CD4-positive, alpha-beta T cell treated with Interleukin-12 subunit alpha and Interleukin-12 subunit beta, for 1 hour (primary cell): ENCODE measurements around the gene LMX1B.

Source experiments
- DNase-seq: peaks from one replicate; pipeline ENCODE4 v3.0.0-alpha.2; 2020

LMX1B gene

DNA sequence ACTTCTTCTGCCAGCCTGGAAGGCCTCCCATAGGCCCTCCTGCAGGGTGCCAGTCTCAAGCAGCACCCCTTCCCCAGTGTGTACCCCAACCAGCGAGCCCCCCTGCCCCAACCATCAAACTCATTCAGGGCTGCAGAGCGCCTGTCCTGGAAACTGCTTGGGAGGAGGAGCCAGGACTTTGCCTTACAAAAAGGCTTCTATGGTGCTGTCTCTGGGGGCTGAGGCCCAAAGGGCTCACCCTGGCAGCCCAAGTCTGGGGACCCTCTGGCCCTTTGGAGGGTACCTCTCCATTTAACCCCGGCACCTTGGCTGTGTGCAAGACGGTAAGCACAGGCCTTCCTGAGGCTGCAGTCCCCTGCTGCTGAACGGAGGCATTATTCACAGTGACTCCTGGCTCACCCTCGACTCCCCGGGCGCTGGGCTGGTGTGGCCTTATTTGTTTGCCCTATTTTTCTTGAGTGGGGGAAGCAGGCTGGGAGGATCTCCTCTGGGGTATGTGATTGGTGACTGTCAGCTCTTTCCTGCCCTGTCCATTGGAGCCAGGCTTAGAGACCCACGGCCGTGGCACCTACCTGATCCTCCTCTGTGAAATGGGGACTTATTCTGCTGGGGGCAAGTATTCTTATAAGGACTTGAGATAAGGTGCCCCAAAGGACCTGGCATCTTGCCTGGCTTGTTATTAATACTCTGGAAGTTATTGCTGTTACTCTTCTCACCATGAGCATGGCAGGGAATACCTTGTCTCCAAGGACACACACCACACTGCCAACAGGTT is 5.8 kb downstream of the LMX1B start:
- no peak for DNase-seq

DNA sequence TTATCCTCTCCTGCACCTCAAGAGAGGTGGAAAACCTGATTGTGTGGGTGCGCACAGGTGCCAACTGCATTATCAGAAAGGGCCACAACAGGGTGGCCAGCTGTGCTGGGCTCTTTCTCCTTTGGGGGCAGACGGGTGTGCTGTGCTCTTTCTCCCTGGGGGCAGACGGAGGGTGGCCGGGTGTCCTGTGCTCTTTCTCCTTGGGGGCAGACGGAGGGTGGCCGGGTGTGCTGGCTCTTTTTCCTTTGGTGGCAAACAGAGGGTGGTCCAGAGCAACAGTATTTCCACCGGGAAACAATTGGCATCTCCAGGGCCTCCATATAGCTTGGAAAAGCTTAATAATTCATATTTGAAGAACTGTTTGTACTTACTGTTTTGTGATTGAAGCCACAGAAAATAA is 6.8 kb downstream of the LMX1B start:
- no peak for DNase-seq

DNA sequence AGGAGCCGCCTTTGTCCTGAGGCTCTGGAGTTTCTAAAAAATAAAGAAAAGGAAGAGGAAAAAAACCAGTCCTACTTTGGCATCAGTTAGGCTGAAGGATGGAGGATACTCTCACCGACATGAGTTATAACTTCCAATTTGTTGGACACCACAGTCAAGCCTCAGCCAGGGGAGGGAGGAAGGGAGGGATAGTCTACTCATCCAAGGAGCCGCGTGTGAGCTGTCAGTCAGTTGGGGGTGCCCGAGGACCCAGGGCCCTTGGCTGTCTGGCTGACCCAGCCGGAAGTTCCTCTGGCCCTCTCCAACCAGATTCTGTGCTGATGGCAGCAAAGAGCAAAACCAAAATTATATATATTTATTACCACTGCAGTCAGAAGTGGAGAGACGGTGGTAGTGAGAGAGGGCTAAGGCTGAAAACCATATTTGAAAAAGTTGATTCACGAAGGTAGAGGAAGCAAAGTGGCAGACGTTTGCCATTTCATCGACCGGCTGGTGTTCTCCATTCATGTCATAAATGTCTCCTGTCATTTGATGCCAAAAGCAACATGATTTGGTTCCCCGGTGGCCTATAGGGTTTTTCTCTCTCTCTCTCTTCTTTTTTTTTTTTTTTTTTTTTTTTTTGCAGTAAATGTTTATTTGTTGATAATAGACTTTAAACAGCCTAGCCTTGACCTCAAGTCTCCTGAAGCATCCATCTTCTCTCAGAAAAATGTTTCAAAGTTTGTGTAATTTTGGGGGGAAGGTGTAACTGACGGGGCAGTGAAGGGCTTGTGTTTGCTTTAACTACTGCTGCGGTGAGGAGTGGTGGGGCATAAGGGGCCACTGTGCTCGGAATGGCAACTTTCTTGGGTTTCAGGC is 7.6 kb downstream of the LMX1B start:
- DNase-seq = no peak

DNA sequence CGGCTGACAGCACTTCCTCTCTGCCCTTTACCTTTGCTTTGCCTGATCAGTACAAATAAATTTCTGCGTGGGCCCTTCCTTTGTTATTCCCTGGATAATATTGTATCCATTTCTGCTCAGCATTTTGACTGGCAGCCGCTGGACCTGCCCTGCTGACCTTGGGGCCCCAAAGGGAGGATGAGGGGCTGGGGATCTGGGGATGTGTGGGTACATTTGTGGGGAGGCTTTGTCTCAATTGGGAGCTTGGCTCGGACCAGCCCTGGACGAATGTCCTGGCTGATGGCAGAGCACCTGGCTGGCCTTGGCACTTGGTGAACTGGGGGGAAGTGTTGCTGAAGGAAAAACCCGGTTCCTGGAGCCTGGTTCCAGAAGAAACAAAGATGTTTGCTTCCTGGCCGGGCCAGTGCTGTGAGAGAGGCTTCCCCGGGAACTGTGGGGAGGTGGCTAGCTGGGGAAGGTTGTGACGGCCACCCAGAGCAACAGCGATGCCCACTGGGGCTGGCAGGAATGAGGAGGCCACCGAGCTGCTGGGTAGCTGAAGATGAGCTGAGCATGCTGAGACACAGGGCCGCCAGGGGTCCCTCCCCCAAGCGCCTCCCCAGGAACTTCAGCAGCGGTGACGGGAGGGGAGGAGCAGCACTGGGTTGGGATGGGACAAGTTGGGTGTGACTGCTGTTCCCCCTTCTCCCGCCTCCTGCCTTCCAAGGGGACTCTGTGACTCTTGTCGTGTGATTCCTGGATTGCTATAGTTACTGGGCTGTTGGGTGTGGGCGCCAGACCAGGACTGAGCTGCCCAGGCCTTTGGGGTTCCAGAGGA is 8.4 kb downstream of the LMX1B start:
- no peak for DNase-seq

DNA sequence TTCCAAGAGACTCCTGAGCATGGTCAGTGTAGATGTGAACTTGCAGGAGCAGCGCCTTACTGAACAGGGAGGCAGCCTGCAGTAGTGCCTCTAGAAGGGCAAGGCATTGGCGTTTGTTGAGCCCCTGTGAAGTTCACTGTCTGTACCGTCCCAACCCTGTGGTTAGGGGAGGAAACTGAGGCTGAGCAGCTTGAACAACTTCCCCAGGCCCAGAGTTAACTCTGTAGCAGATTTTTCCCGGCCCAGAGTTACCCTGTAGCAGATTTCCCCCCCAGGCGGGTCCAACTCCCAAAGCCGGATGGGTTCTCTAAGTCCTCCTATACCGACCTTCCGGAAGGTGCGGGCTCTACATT is 9.6 kb downstream of the LMX1B start:
- no peak for DNase-seq

DNA sequence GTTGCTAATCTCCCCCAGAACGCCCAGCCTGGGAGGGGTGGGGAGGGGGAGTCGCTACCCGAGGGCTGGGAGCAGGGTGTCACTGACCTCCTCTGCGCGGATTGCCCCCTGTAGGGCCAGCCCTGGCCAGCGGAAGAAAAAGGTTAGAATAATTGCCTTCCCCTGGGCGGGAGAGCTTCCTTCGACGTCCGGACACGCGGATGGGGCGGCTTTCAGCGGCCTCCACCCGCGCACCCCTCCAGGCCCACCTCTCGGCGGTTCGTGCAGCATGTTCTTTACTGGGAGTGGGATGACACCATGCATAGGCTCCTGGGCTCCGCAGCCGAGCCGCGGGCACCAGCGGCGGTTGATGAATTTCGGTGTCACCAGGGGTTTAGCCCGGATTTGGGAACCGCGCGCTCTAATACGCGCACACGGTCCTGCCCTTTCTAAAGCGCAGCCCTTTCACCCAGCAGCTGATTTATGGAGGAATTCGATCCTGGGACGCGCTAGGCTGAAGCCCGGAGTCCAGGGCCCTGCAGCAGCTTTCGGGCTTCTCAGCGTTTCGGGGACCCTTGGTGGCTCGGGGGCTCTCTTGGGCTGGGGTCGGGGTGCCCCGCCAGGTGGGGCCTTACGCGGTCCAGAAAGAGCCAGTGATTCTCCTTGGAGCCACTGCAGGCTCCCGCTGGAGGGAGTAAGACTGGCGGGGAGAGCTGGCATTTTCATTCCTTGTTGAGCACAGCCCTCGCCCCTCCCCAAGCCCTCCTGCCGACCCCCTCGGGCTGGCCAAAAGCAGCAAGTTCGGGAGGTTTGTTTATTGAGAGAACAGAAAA is 10.1 kb downstream of the LMX1B start:
- no peak for DNase-seq

DNA sequence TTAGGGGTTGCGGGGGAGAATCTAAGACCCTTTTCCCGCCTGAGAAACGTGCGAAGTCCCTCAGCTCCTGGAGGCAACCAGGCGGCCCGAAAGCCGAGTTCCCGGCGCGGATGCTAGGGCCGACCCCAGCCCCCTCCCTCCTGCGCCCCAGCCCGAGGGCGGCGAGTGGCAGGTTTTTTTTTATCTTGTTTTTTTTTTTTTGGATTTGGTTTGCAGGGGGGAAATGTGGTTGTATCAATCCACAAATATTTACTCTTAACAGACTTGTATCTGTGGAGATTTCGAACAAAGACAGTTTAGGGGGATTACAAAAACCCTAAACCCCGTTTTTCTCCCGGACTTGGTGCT is 10.7 kb downstream of the LMX1B start:
- no peak for DNase-seq

DNA sequence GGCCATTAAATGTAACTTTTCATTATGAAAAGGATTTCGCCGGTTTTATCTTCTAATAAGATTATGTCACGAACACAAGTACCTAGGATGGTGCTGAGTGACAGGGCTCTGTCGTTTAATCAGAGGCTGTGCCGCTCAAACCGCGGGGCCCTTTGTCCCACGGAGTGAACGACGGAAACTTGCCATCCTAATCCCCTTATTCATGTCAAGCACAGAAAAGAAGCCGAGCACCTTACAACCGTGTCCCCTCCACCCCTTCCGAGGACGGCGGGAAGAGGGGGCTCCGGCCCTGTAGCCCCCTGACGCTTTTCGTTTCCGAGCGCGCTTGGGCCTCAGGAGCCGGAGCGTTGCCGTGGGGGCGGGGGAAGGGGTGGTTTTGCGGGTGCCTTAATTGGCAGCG is 11.2 kb downstream of the LMX1B start:
- DNase-seq = no peak

DNA sequence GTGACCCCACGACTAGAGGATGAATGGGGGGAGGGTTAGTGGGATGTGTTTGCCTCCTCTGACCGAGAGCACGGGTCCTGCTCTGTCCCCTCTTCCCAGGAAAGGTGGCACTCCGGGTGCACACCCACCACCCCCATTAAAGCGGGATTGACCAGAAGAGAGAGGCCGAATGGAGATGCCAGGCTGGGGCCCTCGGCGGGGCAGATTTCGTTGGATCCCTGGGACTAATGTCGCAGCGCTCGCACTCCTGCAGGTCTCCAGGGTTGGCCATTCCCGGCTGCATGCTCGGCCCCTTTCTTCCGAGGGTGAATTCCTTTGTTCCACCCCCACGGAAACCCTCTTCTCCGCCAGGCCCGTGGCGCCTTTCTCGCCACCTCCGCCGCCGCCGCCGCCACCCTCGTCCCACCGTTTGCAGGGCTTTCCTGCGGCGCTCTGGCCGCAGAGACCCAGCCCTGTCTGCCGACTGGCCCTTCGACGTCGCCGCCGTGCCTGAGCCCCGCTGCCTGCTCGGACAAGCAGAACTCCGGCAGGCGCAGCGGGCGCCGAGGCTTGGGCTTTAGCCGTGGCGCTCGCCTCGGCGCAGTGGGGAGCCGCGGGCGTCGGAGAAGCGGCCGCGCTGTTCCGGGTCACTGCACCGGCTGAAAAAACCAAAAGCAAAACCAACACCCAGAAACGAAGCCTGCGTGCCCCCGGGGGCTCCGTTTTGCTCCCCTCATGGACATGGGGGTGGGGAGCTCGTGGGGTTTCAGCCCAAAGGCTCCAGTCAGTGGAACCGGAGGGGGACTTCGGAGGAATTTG is 11.8 kb downstream of the LMX1B start:
- DNase-seq = no peak

DNA sequence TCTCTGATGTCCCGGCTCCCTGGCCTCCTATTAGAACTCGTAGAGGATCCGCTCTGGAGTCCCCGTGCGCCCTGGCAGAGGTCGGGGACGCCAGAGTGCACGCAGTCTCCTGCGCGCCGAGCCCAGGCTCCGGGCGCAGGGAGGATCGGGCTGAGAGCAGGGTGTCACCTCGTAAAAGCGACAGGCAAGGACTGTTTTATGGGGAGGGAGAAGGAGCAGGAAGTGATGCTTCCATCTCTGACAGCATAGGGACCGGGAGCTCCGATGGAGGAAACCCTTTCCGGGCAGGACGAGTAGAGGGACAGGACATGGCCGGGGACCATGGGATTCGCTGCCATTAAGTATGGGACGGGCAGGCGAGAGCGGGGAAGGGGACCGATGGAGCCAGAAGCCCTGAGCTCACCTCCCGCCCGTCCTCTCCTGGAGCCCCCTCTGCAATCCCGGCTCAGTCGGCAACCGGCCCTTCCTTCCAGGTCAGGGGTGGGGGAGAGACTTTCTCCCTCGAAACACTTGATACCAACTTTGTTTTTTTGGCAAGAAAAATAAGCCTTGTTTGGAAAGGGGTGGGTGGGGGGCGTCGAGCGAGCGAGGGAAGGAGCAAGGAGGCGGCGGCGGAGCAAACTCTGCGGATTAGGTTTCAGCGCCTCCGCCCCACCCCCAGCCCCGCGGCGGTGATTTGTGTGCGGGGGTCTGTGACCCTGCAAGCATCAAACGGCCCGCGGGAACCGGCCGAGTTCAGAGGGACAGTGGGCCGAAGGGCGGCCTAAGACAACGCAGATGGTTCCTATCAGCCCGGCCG is 12.6 kb downstream of the LMX1B start:
- DNase-seq = no peak

DNA sequence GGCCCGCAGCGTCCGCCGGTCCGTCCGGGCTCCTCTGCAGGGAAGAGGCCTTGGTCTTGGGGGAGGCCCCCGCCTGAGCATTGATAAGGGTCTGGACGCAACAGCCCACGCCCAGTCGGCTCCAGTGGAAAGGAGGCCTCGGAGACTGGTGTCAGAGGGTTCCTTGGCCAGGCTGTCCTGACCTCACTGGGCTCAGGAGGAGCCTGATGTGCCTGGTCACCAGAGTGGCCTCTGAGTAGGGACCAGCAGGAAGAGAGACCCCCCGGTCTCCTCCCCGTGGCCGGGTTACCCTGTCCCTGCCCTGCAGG is 13.2 kb downstream of the LMX1B start:
- DNase-seq = no peak

DNA sequence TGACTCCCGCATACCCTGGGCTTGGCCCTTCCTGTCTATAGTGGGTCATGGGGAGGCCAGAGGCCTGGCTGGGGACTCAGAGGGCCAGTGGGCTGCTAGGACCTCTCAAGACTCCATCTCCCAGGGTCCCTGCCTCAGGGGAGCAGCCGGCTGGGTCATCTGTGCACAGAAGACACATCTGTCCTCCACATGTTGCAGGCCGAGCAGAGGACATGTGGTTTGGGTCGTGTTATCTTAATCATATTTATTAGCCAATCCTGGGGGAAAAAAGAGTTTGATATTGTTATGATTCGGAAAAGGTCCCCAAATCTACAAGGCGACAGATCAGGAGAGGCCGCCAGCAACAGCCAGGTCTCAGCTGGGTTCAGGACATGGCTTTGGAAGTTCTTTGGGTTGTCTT is 14.4 kb downstream of the LMX1B start:
- no peak for DNase-seq

DNA sequence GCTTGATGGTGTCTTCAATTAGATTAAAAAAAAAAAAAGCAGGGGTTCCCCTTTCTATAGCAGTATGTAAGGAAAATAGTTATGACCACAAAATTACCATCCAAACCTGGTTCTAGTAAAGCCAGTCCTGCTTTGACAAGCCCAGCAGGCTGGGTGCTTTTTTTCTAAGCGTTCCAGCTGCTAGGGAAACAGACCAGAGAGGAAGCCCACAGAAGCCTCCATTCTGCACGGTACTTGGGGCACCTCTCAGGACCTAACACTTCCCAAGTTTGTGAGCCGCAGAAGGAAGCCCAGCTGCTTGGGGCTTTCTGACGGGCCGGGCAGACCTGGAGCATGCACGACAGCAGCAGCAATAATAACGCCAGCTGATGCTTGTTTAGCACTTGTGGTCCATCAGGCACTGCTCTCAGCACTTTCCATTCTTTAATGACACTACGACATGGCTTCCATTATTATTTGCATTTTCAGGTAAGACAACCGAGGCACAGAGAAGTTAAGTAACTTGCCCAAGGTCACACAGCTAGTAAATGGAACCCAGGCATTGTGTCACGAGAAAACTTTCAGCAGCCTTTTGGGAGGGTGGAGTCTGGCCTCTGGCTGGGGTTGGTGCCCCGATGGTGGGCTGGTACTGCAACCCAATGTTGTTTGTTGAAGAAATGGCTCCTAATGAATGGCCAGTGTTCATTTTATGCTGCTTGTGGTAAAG is 15.4 kb downstream of the LMX1B start:
- no peak for DNase-seq

DNA sequence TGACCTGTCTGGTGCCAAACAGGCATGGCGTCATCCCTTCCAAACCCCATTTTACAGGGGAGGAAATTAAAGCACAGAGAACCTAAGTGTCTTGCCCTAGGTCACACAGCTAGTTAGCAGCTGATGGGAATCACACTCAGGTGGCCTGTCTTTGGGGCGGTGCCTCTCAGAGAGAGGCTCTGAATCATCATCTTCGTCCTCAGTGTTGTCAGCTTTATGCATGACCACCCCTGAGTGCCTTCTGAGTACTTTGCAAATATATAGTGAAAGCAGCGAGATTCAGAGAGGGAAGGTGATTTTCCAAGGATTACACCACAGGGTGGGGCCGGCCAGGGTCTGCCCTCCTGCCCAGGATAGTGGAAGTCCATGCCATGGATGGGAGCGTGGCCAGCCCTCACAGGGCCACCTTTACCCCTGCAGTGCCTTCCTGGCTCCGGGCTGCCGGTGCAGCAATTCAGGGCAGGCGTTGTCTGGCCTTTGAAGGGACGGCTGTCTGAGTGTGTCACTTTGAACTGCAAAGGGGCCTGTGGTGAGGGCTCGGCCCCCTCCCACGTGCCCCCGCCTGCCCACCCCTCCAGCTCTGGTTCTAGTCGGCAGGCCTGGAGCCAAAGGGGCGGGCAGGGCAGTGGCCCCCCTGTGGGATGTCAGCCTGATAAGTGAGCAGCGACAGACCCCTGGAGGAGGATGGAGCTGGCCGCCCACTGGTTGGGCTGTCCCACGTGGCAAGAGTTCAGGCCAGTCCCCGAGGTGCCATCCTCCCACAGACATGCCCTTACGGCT is 16.9 kb downstream of the LMX1B start:
- no peak for DNase-seq

DNA sequence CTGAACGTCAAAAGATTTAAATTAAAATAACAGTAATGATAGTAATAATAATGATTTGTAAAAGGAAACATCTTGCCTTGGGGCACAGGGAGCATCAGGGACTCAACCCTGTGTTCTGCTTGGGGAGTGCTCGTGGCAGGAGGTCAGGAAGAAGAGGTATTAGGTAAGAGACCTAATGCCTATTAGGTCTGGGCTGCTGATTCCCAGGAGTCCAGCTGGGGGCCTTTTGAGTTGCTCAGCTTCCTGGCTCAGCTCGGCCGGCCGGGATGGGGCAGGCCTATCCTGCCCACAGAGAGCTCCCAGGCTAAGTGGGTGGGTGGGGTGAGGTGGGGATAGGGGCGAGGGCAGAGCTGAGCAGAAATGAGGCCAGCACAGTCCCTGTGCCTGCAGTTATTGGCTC is 17.5 kb downstream of the LMX1B start:
- DNase-seq = no peak

DNA sequence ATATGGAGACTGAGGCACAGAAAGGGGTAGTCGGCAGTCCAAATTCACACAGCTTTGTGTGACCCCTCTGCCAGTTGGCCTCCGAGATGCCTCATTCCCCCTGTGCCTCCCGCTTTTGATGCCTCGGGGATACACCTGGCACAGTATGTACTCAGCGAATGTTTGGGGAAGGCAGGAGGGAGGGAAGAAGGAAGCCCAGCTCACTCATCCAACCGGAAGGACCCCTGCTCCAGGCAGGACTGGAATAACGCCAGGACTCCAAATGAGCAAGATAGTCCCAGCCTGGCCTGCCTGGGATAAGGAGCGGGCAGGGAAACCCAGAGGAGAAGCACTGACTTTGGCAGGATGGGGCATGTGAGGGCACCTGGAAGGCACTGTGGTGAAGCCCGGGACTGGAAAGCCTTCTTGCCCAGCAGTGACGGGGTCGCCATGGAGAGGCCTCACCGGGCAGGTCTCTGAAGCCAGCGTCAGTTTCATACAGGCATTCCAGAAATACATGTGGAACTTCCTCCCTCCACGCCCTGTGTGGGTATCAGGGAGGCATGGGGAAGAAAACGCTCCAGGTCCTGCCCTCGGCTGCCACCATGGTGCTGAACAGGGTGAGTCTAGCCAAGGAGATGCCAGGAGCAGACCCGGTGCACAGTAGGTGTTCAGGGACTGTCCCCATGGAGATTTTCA is 20.3 kb downstream of the LMX1B start:
- DNase-seq = no peak

DNA sequence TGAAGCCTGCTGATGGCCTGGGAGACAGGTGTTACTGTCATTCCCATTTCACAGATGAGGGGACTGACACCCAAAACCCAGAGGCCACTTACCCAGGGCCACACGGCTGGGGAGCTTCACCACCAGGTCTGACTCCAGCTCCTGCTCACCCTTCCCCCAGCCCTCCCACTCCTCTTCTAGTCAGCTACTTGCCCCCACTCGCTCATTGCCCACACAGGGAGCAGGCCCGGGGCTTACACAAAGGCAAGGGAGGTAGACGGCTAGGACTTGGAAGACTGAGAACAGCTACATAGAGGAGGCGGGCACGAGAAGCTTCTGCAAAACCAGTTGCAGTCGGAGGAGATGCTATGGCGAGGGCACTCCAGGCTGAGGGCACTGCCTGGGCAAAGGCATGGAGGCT is 21.3 kb downstream of the LMX1B start:
- no peak for DNase-seq

DNA sequence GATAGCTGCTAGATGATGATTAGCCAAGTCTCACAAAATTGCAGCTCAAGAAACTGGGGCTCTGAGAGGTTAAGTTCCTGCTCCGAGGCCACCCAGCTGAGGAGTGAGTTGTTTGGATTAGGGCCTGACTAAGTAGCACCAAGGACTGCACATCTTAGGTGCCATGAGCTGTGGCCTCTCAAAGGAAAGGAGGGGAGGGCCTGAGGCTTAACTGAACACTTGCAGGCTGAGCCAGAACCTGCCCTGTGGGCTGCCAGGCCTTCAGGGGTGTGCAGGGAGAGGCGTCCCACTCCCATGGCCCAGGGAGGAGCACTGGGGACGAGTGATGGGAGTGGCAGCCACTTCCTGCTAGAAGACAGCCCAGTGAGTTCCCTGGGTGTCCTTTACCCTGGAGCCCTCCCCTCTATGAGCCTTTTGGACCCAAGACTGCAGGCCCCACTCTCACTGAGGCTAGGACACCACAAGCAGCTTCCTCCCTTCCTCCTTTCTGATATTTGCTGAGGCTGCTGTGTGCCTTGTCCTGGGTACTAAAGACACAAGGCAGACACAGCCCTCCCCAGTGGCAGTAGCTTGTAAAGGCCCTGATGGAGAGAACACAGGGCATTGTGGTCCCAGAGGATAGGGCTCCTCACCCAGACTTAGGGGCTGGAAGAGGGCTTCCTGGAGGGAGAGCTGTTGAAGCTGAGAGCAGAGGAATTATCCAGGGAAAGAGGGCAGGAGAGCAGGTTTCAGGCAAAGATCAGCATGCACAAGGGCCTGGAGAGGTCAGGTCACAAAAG is 22.1 kb downstream of the LMX1B start:
- DNase-seq = no peak
